HG03520 (cell line): ENCODE results near the gene GH2.

ENCODE experiments used
- ATAC-seq: cut with Tn5 transposase; IDR thresholded peaks from one replicate; pipeline ENCODE4 v1.9.1; 2021; ENCODE audit warnings: mild to moderate bottlenecking, moderate library complexity; ENCODE audit not compliant: unreplicated experiment

The GH2 gene

GRCh38 chr17:63842540-63843386 is 39.0 kb downstream of the GH2 start, which contains the start of gene SMARCD2:
Gene SMARCD2, minus strand, starts transcription at chr17:63842685. Its CDS starts 11 bp downstream, at chr17:63842674.
- ATAC-seq = peak; percentile 65

DNA sequence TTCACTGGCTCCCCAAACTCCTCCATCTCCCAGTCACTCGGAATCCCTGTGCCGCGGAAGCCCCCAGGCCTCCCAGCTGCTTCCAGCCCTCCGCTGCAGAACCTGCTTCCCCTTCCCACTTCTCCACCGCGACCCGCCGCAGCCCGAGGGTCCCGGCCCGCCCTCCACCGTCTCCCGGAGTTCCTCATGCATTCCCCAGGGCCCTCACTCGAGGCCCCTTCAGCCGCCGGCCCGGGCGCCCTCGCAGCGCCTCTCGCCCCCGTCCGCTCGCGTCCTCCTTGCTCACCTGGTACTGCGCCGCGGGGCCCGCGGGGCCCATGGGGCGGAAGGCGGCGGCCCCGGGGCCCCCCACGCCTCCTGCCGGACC is 39.6 kb downstream of the GH2 start:
- ATAC-seq = no peak

- ATAC-seq = no peak
These were observed 40.2 kb downstream of the GH2 start for GRCh38 chr17:63841350-63842172.

DNA sequence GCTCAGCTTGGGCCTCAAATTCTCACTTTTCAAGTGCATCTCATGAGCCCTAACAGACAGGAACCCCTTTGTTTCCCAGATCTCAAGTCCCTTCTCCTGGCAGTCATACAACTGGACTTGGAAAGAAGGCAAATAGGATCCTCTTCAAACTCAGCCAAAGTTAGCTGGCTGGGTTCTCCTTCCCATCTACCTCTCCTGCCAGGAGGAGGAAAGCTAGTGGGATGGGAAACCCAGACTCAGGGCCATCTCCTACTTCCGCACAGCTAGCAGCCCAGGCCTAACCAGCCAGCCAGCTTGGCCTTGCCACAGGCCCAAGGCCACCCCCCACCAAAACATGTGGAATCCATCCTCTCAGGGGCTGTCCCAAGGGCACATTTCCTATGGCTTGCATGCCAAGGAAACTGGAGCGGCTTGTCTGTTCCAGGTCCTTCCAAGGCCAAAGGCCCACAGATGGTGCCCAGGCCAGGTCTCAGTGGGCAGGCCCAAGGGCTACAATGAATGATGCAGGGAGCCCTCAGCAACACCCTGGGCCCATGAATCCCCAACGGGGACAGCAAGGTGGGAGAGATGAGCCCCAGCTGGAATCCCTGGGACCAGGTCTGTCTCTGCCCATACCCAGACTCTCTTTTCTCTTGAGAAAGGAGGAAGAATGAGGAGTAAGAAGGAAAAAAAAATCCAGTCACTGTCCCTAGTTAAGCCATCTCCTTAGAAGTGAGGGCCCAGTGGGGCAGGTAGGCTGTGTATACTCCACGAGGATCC is 41.0 kb downstream of the GH2 start:
- no peak for ATAC-seq

GRCh38 chr17:63838631-63839171 is 43.0 kb downstream of the GH2 start:
- no peak for ATAC-seq

DNA sequence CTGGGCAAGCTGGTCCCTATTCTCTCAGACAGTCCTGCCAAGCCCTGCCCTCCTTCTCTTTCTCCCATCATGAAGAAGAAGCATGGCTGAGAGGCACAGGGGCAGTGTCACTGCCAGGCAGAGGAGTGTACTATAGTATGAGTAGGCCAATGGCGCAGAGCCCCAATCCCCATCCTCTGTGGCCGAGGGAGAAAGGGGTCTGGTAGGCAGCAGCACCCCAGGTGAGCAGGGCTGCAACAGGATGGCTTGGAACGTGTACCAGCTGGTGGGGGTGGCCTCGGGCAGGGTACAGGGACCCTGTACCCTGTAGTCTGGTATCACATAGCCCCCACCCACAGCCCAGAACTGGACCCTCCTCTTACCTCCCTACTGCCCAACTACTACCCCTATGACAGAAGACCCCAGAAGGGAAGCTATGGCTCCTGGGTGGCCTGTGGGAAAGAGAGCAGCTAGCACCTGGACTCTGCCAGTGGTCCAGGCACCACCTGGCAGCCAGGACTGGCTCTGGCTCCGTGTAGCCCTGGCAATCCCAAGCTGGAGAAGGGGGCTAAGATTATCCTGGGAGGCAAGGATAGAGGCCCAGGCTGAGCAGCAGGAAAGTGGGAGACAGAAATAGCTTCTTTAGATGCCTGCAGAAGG is 43.7 kb downstream of the GH2 start:
- no peak for ATAC-seq

DNA sequence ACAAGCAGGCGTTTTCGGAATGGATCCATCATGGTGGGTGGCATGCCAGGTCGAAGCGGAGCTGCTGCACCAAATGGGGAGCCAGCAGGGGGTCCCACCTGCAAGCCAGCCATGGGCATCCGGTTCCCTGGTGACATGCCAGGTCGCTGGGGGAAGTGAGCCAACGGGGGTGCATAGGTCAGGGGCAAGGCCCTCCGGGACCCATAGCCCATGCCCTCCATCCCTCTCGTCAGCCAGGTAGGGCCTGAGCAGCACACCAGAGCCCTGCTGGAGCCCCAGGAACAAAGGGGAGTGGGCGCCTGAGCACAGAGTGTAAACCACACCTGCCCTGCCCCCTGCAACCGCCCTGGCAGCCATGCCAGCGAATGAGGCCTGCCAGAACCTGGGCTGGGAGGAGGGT is 44.3 kb downstream of the GH2 start:
- no peak for ATAC-seq

DNA sequence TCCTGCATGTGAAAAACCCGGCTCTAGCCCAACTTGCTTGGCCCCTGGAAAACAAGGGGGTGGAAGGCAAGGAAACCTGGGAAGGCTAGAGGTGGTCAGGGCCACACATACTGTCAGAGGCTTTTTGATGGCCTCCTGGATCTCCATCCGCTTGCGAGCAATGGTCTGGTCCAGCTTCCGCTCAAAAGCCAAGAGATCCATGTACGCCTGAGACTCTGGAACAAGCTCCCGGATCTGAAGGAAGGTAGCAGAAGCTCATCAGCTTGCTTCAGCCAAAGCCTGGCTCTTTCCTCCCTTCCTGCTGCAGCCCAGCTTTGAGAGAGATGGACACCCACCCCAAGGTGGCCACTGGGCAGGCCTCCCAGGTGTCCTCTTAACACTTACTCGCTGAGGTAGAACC is 44.9 kb downstream of the GH2 start:
- ATAC-seq = no peak

DNA sequence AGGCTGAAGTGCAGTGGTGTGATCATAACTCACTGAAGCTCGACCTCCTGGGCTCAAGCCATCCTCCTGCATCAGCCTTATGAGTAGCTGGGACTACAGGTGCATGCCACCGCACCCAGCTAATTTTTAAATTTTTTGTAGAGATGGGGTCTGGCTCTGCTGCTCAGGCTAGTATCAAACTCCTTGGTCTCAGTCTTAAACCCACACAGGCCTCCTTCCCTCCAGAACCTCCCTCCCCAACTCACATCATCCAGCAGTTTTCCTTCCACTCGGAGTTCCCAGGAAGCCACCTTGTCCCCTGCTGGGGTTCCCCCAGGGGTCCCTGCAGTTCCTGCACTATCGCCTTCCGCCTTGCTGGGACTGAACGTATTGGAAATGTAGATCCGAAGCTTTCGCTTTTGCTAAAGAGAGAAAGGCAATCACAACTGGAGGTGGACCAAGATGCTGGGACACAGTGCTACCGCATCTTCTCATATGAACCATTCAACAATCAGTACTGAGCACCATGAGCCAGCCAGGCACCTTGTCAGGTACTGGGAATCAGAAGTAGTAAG is 46.5 kb downstream of the GH2 start:
- no peak for ATAC-seq

DNA sequence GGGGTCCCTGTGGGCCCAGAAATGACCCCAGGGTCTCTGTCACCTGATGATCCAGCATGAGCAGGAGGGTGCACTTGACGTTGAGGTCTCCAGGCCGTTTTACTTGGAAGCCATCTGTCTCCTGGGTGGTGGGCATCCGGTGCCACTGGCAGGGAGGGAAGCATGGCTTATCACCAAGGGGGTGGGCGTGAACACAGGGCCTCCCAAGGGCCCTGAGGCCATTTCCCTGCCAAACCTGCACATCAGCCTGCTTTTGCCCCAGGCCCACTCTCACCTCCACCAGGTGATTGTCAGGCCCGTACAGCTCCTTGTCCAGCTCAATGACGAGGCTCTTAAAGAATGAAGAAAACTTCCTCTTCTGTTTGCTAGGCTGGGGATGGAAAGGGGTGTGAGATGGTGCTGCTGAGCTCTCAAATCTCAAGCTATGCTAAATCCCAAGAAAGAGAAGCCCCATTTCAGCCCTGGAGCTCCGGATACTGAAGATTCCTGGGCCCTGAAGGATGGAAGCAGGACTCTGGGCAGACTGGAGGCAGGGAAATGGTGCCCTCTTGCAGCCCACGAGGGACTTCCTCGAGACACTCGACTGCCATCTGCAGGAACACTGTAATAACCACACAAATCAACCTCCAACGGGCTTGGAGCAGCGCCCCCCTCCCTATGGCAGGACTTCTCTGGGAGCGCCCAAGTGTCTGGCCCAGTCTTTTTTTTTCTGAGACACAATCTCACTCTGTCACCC is 47.1 kb downstream of the GH2 start:
- ATAC-seq = peak; percentile 49

DNA sequence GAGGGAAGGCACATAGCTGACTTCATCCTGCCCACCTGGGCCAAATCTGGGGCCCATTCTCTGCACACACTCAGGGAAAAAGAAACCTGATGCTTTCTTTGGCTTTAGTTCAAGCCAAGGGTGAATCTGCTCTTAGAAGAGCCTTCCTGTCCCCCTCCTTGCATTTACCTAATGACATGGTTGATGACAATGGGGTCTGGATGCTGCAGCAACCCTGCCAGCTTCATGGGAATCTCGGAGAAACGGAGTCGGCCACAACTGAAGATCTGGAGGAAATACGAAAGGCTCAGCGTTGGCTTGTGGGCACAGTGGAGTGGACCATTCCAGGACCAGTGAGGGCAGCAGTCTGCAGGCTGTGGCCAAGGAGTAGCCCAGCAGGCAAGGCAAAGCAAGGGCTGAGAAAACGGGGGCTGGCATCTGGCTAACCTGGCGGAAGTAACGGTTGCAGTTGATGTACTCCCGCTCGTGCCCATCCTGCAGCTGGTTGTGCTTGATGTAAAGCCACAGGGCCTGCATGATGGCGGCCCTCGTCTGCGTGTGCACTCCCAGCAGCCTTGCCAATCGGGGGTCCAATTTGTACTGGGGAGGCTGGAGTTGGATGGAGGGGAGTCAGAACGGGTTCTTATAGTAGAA is 47.9 kb downstream of the GH2 start:
- no peak for ATAC-seq

- no peak for ATAC-seq
These were observed 48.6 kb downstream of the GH2 start for GRCh38 chr17:63833026-63833740.

DNA sequence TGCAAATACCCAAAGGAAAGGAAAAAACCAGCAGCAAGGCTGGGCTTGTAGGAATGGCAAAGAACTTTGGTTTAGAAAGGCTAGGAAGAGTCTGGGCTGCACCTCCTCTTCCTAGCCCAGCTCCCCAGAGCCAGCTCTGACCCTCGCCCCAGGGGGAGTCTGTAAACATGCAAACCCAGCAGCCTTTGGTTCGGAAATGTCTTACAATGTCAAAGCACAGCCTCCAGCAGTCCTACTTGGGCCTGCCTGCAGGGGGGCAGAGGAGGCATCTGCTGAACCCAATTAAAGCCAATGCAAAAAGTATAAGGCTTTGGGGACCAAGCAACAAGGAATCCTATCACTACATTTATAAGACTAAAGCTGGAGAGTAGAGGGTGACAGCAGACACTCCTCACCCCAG is 49.3 kb downstream of the GH2 start:
- no peak for ATAC-seq

DNA sequence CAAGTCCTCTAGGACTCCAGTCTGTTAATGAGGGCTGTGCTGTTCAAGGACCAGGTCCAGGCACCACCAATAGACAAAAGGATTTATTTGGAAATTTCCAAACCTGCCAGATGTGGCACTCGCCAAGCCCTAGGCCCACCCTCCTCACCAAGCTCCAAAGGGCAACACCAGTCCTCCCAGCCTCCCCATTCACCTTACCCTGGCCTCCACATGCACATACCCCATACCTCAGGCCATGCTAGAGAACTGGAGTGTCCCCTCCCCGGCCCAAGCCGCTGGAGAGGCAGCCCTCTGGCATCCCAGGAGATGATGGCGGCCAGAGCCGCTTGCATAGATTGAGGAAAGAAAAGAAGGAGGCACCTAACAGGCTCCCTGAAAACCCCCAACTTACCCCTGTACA is 49.7 kb downstream of the GH2 start:
- no peak for ATAC-seq

DNA sequence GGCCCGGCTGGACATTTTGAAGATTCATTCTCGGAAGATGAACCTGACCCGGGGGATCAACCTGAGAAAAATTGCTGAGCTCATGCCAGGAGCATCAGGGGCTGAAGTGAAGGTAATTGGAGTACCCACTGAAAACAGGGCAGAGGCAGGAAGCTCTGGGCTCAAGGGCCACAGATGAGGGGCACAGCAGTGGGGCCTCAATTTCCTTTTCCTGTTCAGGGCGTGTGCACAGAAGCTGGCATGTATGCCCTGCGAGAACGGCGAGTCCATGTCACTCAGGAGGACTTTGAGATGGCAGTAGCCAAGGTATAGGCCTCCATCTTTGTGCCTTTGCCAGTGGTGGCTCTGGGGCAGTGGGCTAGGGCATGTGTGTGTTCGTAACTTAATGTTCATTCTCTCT is 50.2 kb downstream of the GH2 start:
- ATAC-seq = no peak

- no peak for ATAC-seq
These were observed 50.7 kb downstream of the GH2 start for GRCh38 chr17:63830904-63831491.

- no peak for ATAC-seq
These were observed 51.5 kb downstream of the GH2 start for GRCh38 chr17:63830278-63830677.
